A549 (cell line): ENCODE data around the gene NEU3. TPM values are rescaled to one million over a fixed set of nuclear protein-coding genes. Genes with fewer than 3 reads are reported as not detected.

Experiments
- ATAC-seq, 2 experiments: fragments of 200-7000 bp in 1 of 2; fragments of >200 bp in 1 of 2; cut with Nextera tagmentation in 1 of 2; cut with Tn5 transposase in 1 of 2; 3 replicates each; pipeline versions ENCODE4 v1.8.0 to v1.9.1; 2018 to 2020; ENCODE audit warnings: mild to moderate bottlenecking in 1 of 2, moderate library complexity in 1 of 2
- CTCF ChIA-PET: fragments of 300-600 bp; sonication (Branson Sonifier 250); formaldehyde crosslinking; extraction: SDS; loops from one replicate; lab custom pipeline; 2021; ENCODE audit warnings: antibody characterized with exemption, inconsistent platforms; lab: Yijun Ruan, JAX
- POLR2A ChIA-PET: fragments of 350-600 bp; formaldehyde crosslinking; extraction: SDS; loops from one replicate; lab custom pipeline; 2021; ENCODE audit warnings: antibody characterized with exemption, inconsistent platforms; lab: Yijun Ruan, JAX
- DNase-seq, 2 experiments: peaks; one replicate each; pipeline versions ENCODE4 v3.0.0 to v3.0.0-alpha.2; 2011 to 2016; ENCODE audit warnings: low read depth in 1 of 2, low spot score in 1 of 2
- FAIRE-seq: peaks from 2 replicates; lab custom pipeline; 2011; peaks lifted over from hg19 to GRCh38; lab: Jason Lieb, UNC
- H3K27ac ChIP-seq, 2 experiments: fragments of >200 bp; sonication (Bioruptor Twin); formaldehyde crosslinking; 3 replicates each; pipeline ENCODE4 v1.5.1; 2016 to 2017
- H3K4me1 ChIP-seq: fragments of >200 bp; sonication (Bioruptor Twin); formaldehyde crosslinking; 3 replicates; pipeline ENCODE4 v1.6.1; 2016
- H3K4me2 ChIP-seq: fragments of >200 bp; sonication (Bioruptor Twin); formaldehyde crosslinking; 3 replicates; pipeline ENCODE4 v1.6.1; 2016
- H3K4me3 ChIP-seq: fragments of >200 bp; sonication (Bioruptor Twin); formaldehyde crosslinking; 3 replicates; pipeline ENCODE4 v1.5.1; 2016
- H3K9me3 ChIP-seq: fragments of >200 bp; sonication (Bioruptor Twin); formaldehyde crosslinking; 3 replicates; pipeline ENCODE4 v1.6.1; 2016
- BHLHE40 ChIP-seq: IDR thresholded peaks from 2 replicates; pipeline ENCODE4 v1.6.1; 2012; ENCODE audit warnings: low read depth, low read length, inconsistent platforms
- CBX2 ChIP-seq: fragments of 200-600 bp; sonication (generic); IDR thresholded peaks from 2 replicates; pipeline ENCODE4 v1.6.1; 2016; ENCODE audit warnings: low read depth, mild to moderate bottlenecking, borderline replicate concordance
- CBX8 ChIP-seq: fragments of 200-600 bp; sonication (generic); IDR thresholded peaks from 2 replicates; pipeline ENCODE4 v1.6.1; 2016
- CEBPB ChIP-seq, 2 experiments: fragments of >200 bp in 1 of 2; sonication (Bioruptor Twin) in 1 of 2; formaldehyde crosslinking in 1 of 2; IDR thresholded peaks; 2 replicates each; pipeline ENCODE4 v1.6.1; 2012 to 2016
- EHF ChIP-seq: fragments of 250-450 bp; sonication (Bioruptor Pico); IDR thresholded peaks from 2 replicates; pipeline ENCODE4 v1.5.0; 2020; ENCODE audit warnings: mild to moderate bottlenecking
- ESRRA ChIP-seq: fragments of 150-350 bp; IDR thresholded peaks from 2 replicates; pipeline ENCODE4 v1.6.1; 2014; ENCODE audit warnings: mild to moderate bottlenecking, low read length, borderline replicate concordance
- FOSL2 ChIP-seq, 2 experiments: fragments of 450-650 bp in 1 of 2; fragments of >200 bp in 1 of 2; sonication (Bioruptor Twin) in 1 of 2; formaldehyde crosslinking; IDR thresholded peaks; 2 replicates each; pipeline versions ENCODE4 v1.5.0 to v1.6.1; 2016 to 2020; ENCODE audit warnings: mild to moderate bottlenecking in 1 of 2, moderate library complexity in 1 of 2
- GATA3 ChIP-seq: IDR thresholded peaks from 2 replicates; pipeline ENCODE4 v1.6.1; 2012; ENCODE audit warnings: borderline replicate concordance
- HDAC2 ChIP-seq: fragments of 200-600 bp; sonication (generic); IDR thresholded peaks from 2 replicates; pipeline ENCODE4 v1.6.1; 2016
- HEYL ChIP-seq: fragments of 250-450 bp; sonication (Bioruptor Pico); IDR thresholded peaks from 2 replicates; pipeline ENCODE4 v1.8.0; 2021; ENCODE audit warnings: mild to moderate bottlenecking, moderate library complexity
- HOXB5 ChIP-seq: fragments of 250-450 bp; sonication (Bioruptor Pico); IDR thresholded peaks from 2 replicates; pipeline ENCODE4 v1.5.0; 2020; ENCODE audit warnings: mild to moderate bottlenecking, moderate library complexity
- JUN ChIP-seq, 2 experiments: fragments of >200 bp; sonication (Bioruptor Twin); formaldehyde crosslinking; IDR thresholded peaks; 2 replicates in 1 of 2; 3 replicates in 1 of 2; pipeline ENCODE4 v1.6.1; 2016 to 2017
- KDM5A ChIP-seq: fragments of 200-600 bp; sonication (generic); IDR thresholded peaks from 2 replicates; pipeline ENCODE4 v1.6.1; 2016; ENCODE audit warnings: antibody characterized with exemption, mild to moderate bottlenecking
- MAZ ChIP-seq: fragments of 150-350 bp; IDR thresholded peaks from 2 replicates; pipeline ENCODE4 v1.6.1; 2014; ENCODE audit warnings: antibody characterized with exemption, low read depth, low read length, borderline replicate concordance
- MYC ChIP-seq: IDR thresholded peaks from 2 replicates; pipeline ENCODE4 v1.6.1; 2012; ENCODE audit warnings: mild to moderate bottlenecking, inconsistent platforms, low read length, improper control_type of control experiment, borderline replicate concordance
- NFE2L2 ChIP-seq: fragments of 150-350 bp; conservative IDR thresholded peaks from 2 replicates; pipeline ENCODE4 v1.6.1; 2014; ENCODE audit warnings: low read length
- NPAS2 ChIP-seq: fragments of 250-450 bp; sonication (Bioruptor Pico); IDR thresholded peaks from 2 replicates; pipeline ENCODE4 v1.8.0; 2022; ENCODE audit warnings: mild to moderate bottlenecking, moderate library complexity, borderline replicate concordance
- NR3C1 ChIP-seq: fragments of >200 bp; sonication (Bioruptor Twin); formaldehyde crosslinking; IDR thresholded peaks from 3 replicates; pipeline ENCODE4 v1.6.1; 2017
- POLR2A ChIP-seq: IDR thresholded peaks from 2 replicates; pipeline ENCODE4 v1.6.1; 2012; ENCODE audit warnings: mild to moderate bottlenecking, low read length
- RARB ChIP-seq: fragments of 250-450 bp; sonication (Bioruptor Pico); IDR thresholded peaks from 2 replicates; pipeline ENCODE4 v1.8.0; 2021; ENCODE audit warnings: mild to moderate bottlenecking, moderate library complexity
- SMC3 ChIP-seq: fragments of >200 bp; sonication (Bioruptor Twin); formaldehyde crosslinking; IDR thresholded peaks from 3 replicates; pipeline ENCODE4 v1.6.1; 2018; ENCODE audit warnings: inconsistent platforms
- ZFP36 ChIP-seq: fragments of 450-650 bp; IDR thresholded peaks from 2 replicates; pipeline ENCODE4 v1.6.1; 2014; ENCODE audit warnings: borderline replicate concordance; ENCODE audit not compliant: partially characterized antibody
- ZSCAN20 ChIP-seq: fragments of 250-450 bp; sonication (Bioruptor Pico); IDR thresholded peaks from 2 replicates; pipeline ENCODE4 v1.8.0; 2022; ENCODE audit warnings: mild to moderate bottlenecking, moderate library complexity
- WGBS: methylation state at CpG from one replicate; pipeline ENCODE4 v1.1.6; 2017; ENCODE audit errors: missing lambda C conversion rate; 5-methylcytosine and 5-hydroxymethylcytosine counted together
- polyA plus RNA-seq, 4 experiments: library from polyadenylated mRNA; depleted of rRNA in 3 of 4; stranded (reverse); fragments of >200 nt; fragmentation: RNase III in 1 of 4; extraction: RNeasy Plus Mini Kit Qiagen cat#74134 plus additional on column Dnase treatment in 1 of 4; gene quantifications; 2 replicates in 3 of 4; 3 replicates in 1 of 4; pipeline ENCODE4 v1.2.3, GENCODE V29; 2011 to 2017
- TF ChIP-seq, protein P1 (sequence below): fragments of 250-450 bp; sonication (Bioruptor Pico); IDR thresholded peaks from 2 replicates; pipeline ENCODE4 v1.5.0; 2020; ENCODE audit warnings: low read depth, mild to moderate bottlenecking, moderate library complexity
- TF ChIP-seq, protein P2 (sequence below): fragments of 250-450 bp; sonication (Bioruptor Pico); IDR thresholded peaks from 2 replicates; pipeline ENCODE4 v1.5.0; 2021; ENCODE audit warnings: mild to moderate bottlenecking, moderate library complexity, borderline replicate concordance
- TF ChIP-seq, protein P3 (sequence below): IDR thresholded peaks from 2 replicates; pipeline ENCODE4 v1.6.1; 2012
- TF ChIP-seq, protein P4 (sequence below): fragments of 450-650 bp; IDR thresholded peaks from 2 replicates; pipeline ENCODE4 v1.6.1; 2014; ENCODE audit warnings: antibody characterized with exemption
- TF ChIP-seq, protein P5 (sequence below): fragments of >200 bp; sonication (Bioruptor Twin); formaldehyde crosslinking; IDR thresholded peaks from 3 replicates; pipeline ENCODE4 v1.6.1; 2016

Gene NEU3
- polyA plus RNA-seq, 2 of the 4 experiments (the other 2 are of a cell fraction): 4.0 to 5.5 TPM

DNA sequence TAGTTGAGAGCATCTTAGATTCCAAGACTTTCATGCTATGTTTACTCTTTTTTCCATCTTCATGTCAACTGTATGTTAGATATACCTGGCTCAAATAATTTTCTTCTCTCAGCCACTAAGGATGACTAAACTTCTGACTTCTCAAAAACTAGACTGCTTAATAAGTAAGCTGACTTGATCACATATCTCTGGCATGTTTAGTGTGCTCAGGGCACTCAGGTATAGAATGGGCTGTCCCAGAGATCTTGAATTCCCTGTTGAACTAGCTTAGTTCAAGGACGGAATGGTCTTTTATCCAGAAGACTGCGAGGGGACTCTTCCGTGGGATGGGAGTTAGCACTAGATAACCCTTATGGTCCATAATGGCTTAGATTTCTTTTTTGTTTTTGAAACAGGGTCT lies 13.0 kb downstream of the NEU3 start:
- TF ChIP-seq HOXB5 (no peak), NPAS2 (CRISPR knock-in tag) (no peak), HEYL (no peak), ESRRA (no peak), POLR2A (no peak), CEBPB (IDR thresholded peaks at IDR 0.05) (no peak), NFE2L2 (no peak), FOSL2 (IDR thresholded peaks at IDR 0.05) (no peak), FOSL2 (CRISPR knock-in tag; IDR thresholded peaks at IDR 0.05) (no peak), ZSCAN20 (CRISPR knock-in tag) (no peak), EHF (no peak), ZFP36 (no peak), CBX2 (no peak)
- TF ChIP-seq, protein P1, sequence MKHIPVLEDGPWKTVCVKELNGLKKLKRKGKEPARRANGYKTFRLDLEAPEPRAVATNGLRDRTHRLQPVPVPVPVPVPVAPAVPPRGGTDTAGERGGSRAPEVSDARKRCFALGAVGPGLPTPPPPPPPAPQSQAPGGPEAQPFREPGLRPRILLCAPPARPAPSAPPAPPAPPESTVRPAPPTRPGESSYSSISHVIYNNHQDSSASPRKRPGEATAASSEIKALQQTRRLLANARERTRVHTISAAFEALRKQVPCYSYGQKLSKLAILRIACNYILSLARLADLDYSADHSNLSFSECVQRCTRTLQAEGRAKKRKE (CRISPR knock-in tag): no peak
- TF ChIP-seq, protein P2, sequence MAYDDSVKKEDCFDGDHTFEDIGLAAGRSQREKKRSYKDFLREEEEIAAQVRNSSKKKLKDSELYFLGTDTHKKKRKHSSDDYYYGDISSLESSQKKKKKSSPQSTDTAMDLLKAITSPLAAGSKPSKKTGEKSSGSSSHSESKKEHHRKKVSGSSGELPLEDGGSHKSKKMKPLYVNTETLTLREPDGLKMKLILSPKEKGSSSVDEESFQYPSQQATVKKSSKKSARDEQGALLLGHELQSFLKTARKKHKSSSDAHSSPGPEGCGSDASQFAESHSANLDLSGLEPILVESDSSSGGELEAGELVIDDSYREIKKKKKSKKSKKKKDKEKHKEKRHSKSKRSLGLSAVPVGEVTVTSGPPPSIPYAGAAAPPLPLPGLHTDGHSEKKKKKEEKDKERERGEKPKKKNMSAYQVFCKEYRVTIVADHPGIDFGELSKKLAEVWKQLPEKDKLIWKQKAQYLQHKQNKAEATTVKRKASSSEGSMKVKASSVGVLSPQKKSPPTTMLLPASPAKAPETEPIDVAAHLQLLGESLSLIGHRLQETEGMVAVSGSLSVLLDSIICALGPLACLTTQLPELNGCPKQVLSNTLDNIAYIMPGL (CRISPR knock-in tag): no peak
- POLR2A ChIA-PET: interaction anchor here (0.7 kb wide), 1 partner anchor 9 kb away, joined by 4 read pairs; no protein-coding TSS in a partner anchor
- Histone ChIP-seq H3K4me2 (no peak overlapping the region), H3K4me1 (no peaks in the 10 kb centered on the region), H3K9me3 (no peaks in the 10 kb centered on the region), H3K4me3 (no peak overlapping the region), H3K27ac (no peak overlapping the region)
- CTCF ChIA-PET: interaction anchor here (0.8 to 3.4 kb wide), 7 partner anchors 9 to 247 kb away, joined by 3 to 26 read pairs (median 4); no protein-coding TSS in a partner anchor
- 93% methylated on average over 3 of the region's 3 CpGs for WGBS
- no peak for DNase-seq
- no peak for ATAC-seq
- no peak for FAIRE-seq

DNA sequence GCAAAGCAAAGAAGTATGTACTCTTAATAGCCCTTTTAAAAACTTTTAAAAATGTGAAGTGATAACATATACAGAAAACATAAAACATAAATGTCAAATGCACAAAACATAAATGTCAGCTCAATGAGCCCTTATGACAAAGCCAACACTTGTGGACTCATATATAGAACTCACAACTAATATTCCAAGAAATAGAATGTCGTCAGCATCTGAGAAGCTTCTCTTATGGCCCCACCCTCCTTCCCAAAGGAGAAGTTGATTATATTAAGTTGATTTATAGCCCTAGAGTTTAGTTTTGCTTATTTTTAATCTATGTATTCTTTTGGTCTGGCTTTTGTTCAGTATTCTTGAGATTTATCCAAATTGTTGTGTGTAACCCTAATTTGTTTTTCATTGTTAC lies 13.8 kb downstream of the NEU3 start:
- Histone ChIP-seq H3K9me3 (no peaks in the 10 kb centered on the region), H3K4me2 (no peak overlapping the region), H3K4me1 (no peaks in the 10 kb centered on the region), H3K27ac (no peak overlapping the region), H3K4me3 (no peak overlapping the region)
- 93% methylated on average over 1 of the region's 1 CpG for WGBS
- DNase-seq (no peak), FAIRE-seq (no peak), ATAC-seq (no peak)
- no peak for TF ChIP-seq JUN (IDR thresholded peaks at IDR 0.05)
- TF ChIP-seq GATA3: no peak
- TF ChIP-seq, protein P3, sequence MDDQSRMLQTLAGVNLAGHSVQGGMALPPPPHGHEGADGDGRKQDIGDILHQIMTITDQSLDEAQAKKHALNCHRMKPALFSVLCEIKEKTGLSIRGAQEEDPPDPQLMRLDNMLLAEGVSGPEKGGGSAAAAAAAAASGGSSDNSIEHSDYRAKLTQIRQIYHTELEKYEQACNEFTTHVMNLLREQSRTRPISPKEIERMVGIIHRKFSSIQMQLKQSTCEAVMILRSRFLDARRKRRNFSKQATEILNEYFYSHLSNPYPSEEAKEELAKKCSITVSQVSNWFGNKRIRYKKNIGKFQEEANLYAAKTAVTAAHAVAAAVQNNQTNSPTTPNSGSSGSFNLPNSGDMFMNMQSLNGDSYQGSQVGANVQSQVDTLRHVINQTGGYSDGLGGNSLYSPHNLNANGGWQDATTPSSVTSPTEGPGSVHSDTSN: no peak
- no peak for TF ChIP-seq CEBPB (IDR thresholded peaks at IDR 0.05)
- ChIA-PET CTCF (interaction anchor here (0.8 to 3.4 kb wide), 5 partner anchors 9 to 246 kb away, joined by 3 to 26 read pairs (median 4); no protein-coding TSS in a partner anchor), POLR2A (no interaction called here)

DNA sequence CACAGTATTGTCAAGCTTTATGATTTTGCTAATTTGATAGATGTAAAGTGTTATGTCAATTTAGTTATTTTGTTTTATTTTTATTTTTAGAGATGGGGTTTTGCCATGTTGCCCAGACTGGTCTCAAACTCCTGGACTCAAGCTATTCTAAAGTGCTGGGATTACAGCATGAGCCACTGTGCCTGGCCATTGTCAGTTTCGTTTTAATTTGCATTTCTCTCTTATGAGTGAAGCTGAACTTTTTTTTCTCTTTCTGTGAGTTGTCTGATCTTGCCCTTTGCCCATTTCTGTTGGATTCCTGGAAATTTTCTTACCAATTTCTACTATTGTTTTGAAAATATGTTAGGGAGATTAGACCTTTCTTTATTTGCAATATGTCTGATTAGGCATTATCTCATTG lies 15.5 kb downstream of the NEU3 start:
- TF ChIP-seq ESRRA: no peak
- TF ChIP-seq GATA3: no peak
- TF ChIP-seq, protein P4, sequence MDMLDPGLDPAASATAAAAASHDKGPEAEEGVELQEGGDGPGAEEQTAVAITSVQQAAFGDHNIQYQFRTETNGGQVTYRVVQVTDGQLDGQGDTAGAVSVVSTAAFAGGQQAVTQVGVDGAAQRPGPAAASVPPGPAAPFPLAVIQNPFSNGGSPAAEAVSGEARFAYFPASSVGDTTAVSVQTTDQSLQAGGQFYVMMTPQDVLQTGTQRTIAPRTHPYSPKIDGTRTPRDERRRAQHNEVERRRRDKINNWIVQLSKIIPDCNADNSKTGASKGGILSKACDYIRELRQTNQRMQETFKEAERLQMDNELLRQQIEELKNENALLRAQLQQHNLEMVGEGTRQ: no peak
- TF ChIP-seq NFE2L2: no peak
- TF ChIP-seq MAZ: no peak
- no peak for TF ChIP-seq NR3C1
- no peak for TF ChIP-seq RARB (CRISPR knock-in tag)
- TF ChIP-seq, protein P5, sequence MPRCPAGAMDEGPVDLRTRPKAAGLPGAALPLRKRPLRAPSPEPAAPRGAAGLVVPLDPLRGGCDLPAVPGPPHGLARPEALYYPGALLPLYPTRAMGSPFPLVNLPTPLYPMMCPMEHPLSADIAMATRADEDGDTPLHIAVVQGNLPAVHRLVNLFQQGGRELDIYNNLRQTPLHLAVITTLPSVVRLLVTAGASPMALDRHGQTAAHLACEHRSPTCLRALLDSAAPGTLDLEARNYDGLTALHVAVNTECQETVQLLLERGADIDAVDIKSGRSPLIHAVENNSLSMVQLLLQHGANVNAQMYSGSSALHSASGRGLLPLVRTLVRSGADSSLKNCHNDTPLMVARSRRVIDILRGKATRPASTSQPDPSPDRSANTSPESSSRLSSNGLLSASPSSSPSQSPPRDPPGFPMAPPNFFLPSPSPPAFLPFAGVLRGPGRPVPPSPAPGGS: no peak
- no peak for TF ChIP-seq SMC3
- TF ChIP-seq CBX8: no peak
- no peak for TF ChIP-seq CEBPB (IDR thresholded peaks at IDR 0.05)
- no peak for TF ChIP-seq KDM5A
- TF ChIP-seq EHF: no peak
- TF ChIP-seq HDAC2: no peak
- TF ChIP-seq BHLHE40: no peak
- TF ChIP-seq POLR2A: no peak
- no peak for TF ChIP-seq MYC
- Histone ChIP-seq H3K9me3 (no peaks in the 10 kb centered on the region), H3K4me2 (no peak overlapping the region), H3K27ac (no peak overlapping the region), H3K4me1 (no peaks in the 10 kb centered on the region), H3K4me3 (no peak overlapping the region)
- ATAC-seq (no peak), FAIRE-seq (no peak), DNase-seq (no peak)
- ChIA-PET POLR2A (no interaction called here), CTCF (interaction anchor here (1.2 to 3.4 kb wide), 3 partner anchors 16 to 237 kb away, joined by 3 to 26 read pairs (median 7); partner anchors contain the start of genes NEU3 and TPBGL)
- 29% methylated on average over 1 of the region's 1 CpG for WGBS
